ENCODE measurements around the gene PTPRR. TPM values are rescaled to one million over a fixed set of nuclear protein-coding genes. Genes with fewer than 3 reads are reported as not detected.

The PTPRR gene
- total and polyA plus RNA-seq, 4 donors, result 0.02 to 0.08 TPM; not detected in 2

GRCh38 chr12:70964867-70965510 is 44.5 kb upstream of the PTPRR start:
- H3K36me3 ChIP-seq (ENCODE audit: control insufficient read depth in 4 of 4, insufficient read depth in 3 of 4, low read depth in 1 of 4, low read length in 3 of 4), result no peaks in the 10 kb centered on the region
- WGBS, result 81% methylated on average over 4 of the region's 4 CpGs
- H3K9ac ChIP-seq (ENCODE audit: low read depth in 1 of 2, low read length in 2 of 2), result no peak overlapping the region
- H3K27ac ChIP-seq (ENCODE audit: low read depth in 1 of 2, low read length in 2 of 2), result no peak overlapping the region
- no peak overlapping the region for H3K4me3 ChIP-seq (ENCODE audit: low read depth in 1 of 3, low read length in 3 of 3)
- TF ChIP-seq TAF1 (conservative IDR thresholded peaks at IDR 0.05) (no peak), MAX (IDR thresholded peaks at IDR 0.05) (no peak), ZBTB33 (IDR thresholded peaks at IDR 0.05) (no peak), CTCF (IDR thresholded peaks at IDR 0.05; ENCODE audit: low read depth, low read length, missing input control) (no peak), NR2F2 (IDR thresholded peaks at IDR 0.05) (no peak)
- H3K9me3 ChIP-seq (ENCODE audit: control insufficient read depth in 4 of 4, low read length in 3 of 4), result no peaks in the 10 kb centered on the region
- no peaks in the 10 kb centered on the region for H3K4me1 ChIP-seq (ENCODE audit: control insufficient read depth in 4 of 4, insufficient read depth in 4 of 4, low read length in 3 of 4)
- no peak for DNase-seq (ENCODE audit: low spot score)
- H3K27me3 ChIP-seq (ENCODE audit: control insufficient read depth in 4 of 4, insufficient read depth in 4 of 4, low read length in 3 of 4), result no peaks in the 10 kb centered on the region

GRCh38 chr12:70963081-70963660 is 42.6 kb upstream of the PTPRR start:
- no peaks in the 10 kb centered on the region for H3K27me3 ChIP-seq (ENCODE audit: control insufficient read depth in 4 of 4, insufficient read depth in 4 of 4, low read length in 3 of 4)
- DNase-seq (ENCODE audit: low spot score), result no peak
- no peak for TF ChIP-seq ZBTB33 (IDR thresholded peaks at IDR 0.05)
- TF ChIP-seq HNF4A (conservative IDR thresholded peaks at IDR 0.05), result no peak
- TF ChIP-seq YY1 (IDR thresholded peaks at IDR 0.05), result no peak
- no peak for TF ChIP-seq RAD21 (IDR thresholded peaks at IDR 0.05)
- 77% methylated on average over 3 of the region's 3 CpGs for WGBS
- H3K9me3 ChIP-seq (ENCODE audit: control insufficient read depth in 4 of 4, low read length in 3 of 4), result no peaks in the 10 kb centered on the region
- H3K27ac ChIP-seq (ENCODE audit: low read depth in 1 of 2, low read length in 2 of 2), result no peak overlapping the region
- H3K4me1 ChIP-seq (ENCODE audit: control insufficient read depth in 4 of 4, insufficient read depth in 4 of 4, low read length in 3 of 4), result no peaks in the 10 kb centered on the region
- H3K4me3 ChIP-seq (ENCODE audit: low read depth in 1 of 3, low read length in 3 of 3), result no peak overlapping the region
- no peak overlapping the region for H3K9ac ChIP-seq (ENCODE audit: low read depth in 1 of 2, low read length in 2 of 2)
- no peaks in the 10 kb centered on the region for H3K36me3 ChIP-seq (ENCODE audit: control insufficient read depth in 4 of 4, insufficient read depth in 3 of 4, low read depth in 1 of 4, low read length in 3 of 4)

- H3K9me3 ChIP-seq (ENCODE audit: control insufficient read depth in 4 of 4, low read length in 3 of 4), result no peaks in the 10 kb centered on the region
- no peak overlapping the region for H3K9ac ChIP-seq (ENCODE audit: low read depth in 1 of 2, low read length in 2 of 2)
- no peak overlapping the region for H3K27ac ChIP-seq (ENCODE audit: low read depth in 1 of 2, low read length in 2 of 2)
- H3K4me3 ChIP-seq (ENCODE audit: low read depth in 1 of 3, low read length in 3 of 3), result no peak overlapping the region
- H3K4me1 ChIP-seq (ENCODE audit: control insufficient read depth in 4 of 4, insufficient read depth in 4 of 4, low read length in 3 of 4), result no peaks in the 10 kb centered on the region
- H3K27me3 ChIP-seq (ENCODE audit: control insufficient read depth in 4 of 4, insufficient read depth in 4 of 4, low read length in 3 of 4), result no peaks in the 10 kb centered on the region
- no peaks in the 10 kb centered on the region for H3K36me3 ChIP-seq (ENCODE audit: control insufficient read depth in 4 of 4, insufficient read depth in 3 of 4, low read depth in 1 of 4, low read length in 3 of 4)
- WGBS, result 52% methylated on average over 2 of the region's 2 CpGs
- no peak for DNase-seq (ENCODE audit: low spot score)
- TF ChIP-seq TAF1 (conservative IDR thresholded peaks at IDR 0.05) (no peak), MAX (IDR thresholded peaks at IDR 0.05) (no peak), CTCF (IDR thresholded peaks at IDR 0.05; ENCODE audit: low read depth, low read length, missing input control) (no peak), SP1 (IDR thresholded peaks at IDR 0.05) (no peak), NR2F2 (IDR thresholded peaks at IDR 0.05) (no peak), JUND (IDR thresholded peaks at IDR 0.05) (no peak), ZBTB33 (IDR thresholded peaks at IDR 0.05) (no peak), YY1 (IDR thresholded peaks at IDR 0.05) (no peak), HNF4G (IDR thresholded peaks at IDR 0.05) (no peak), ATF3 (IDR thresholded peaks at IDR 0.05) (no peak), FOXA2 (IDR thresholded peaks at IDR 0.05) (no peak)
Observed at GRCh38 chr12:70962226-70962794, 41.8 kb upstream of the PTPRR start.

Data from liver (tissue), 9 donors.